B cell (primary cell): Measurements from ENCODE around the gene TBCD. TPM values are rescaled to one million over a fixed set of nuclear protein-coding genes. Genes with fewer than 3 reads are reported as not detected.

ENCODE experiments used
- ATAC-seq: fragments of 200-7000 bp; cut with Tn5 transposase; one replicate; pipeline ENCODE4 v1.10.0; 2021; ENCODE audit warnings: low read depth, mild to moderate bottlenecking, moderate number of reproducible peaks, moderate library complexity
- CTCF ChIA-PET: fragments of 350-600 bp; sonication (Branson Sonifier 250); formaldehyde crosslinking; loops from one replicate; lab custom pipeline; 2021; ENCODE audit warnings: antibody characterized with exemption, inconsistent platforms; lab: Charles Lee
- POLR2A ChIA-PET: fragments of 350-600 bp; sonication (Branson Sonifier 250); formaldehyde crosslinking; loops from one replicate; lab custom pipeline; 2021; ENCODE audit warnings: antibody characterized with exemption; lab: Charles Lee
- DNase-seq: peaks from one replicate; pipeline ENCODE4 v3.0.0; 2013
- H2AFZ ChIP-seq: 2 replicates; pipeline ENCODE4 v1.6.1; 2012; ENCODE audit warnings: mild to moderate bottlenecking, low read depth, low read length; ENCODE audit not compliant: insufficient read depth, poor library complexity, severe bottlenecking
- H3K27ac ChIP-seq, 2 donors: 1 replicate in 1 of 2; 2 replicates in 1 of 2; pipeline ENCODE4 v1.5.1; 2012 to 2013; ENCODE audit warnings: low read length in 2 of 2, mild to moderate bottlenecking in 2 of 2, moderate library complexity in 1 of 2
- H3K27me3 ChIP-seq, 4 experiments: fragments of 200-600 bp in 1 of 4; sonication (generic) in 1 of 4; replicated peaks in 1 of 4; 1 replicate in 2 of 4; 2 replicates in 2 of 4; pipeline versions ENCODE4 v1.6.1 to v1.7.0; 2013 to 2016; ENCODE audit warnings: low read length in 3 of 4, mild to moderate bottlenecking in 2 of 4, mixed read lengths in 1 of 4, moderate library complexity in 1 of 4; ENCODE audit not compliant: insufficient read depth in 4 of 4, control insufficient read depth in 3 of 4; ENCODE audit errors: control extremely low read depth in 1 of 4
- H3K36me3 ChIP-seq, 2 experiments: replicated peaks in 1 of 2; 1 replicate in 1 of 2; 2 replicates in 1 of 2; pipeline versions ENCODE4 v1.6.1 to v1.7.1; 2013; ENCODE audit warnings: low read length in 1 of 2; ENCODE audit not compliant: insufficient read depth in 2 of 2, control insufficient read depth in 1 of 2; ENCODE audit errors: control extremely low read depth in 1 of 2, extremely low read depth in 1 of 2
- H3K4me1 ChIP-seq, 2 donors: fragments of 200-600 bp in 1 of 2; sonication (generic) in 1 of 2; 1 replicate in 1 of 2; 2 replicates in 1 of 2; pipeline versions ENCODE4 v1.5.1 to v1.6.1; 2013 to 2017; ENCODE audit warnings: low read length in 2 of 2; ENCODE audit not compliant: control insufficient read depth in 2 of 2, insufficient read depth in 2 of 2
- H3K4me2 ChIP-seq: replicated peaks from 2 replicates; pipeline ENCODE3; 2012; ENCODE audit warnings: mild to moderate bottlenecking, low read depth, low read length; ENCODE audit not compliant: poor library complexity, severe bottlenecking
- H3K4me3 ChIP-seq, 5 experiments: fragments of 200-600 bp in 1 of 5; sonication (generic) in 1 of 5; 1 replicate in 3 of 5; 2 replicates in 2 of 5; pipeline versions ENCODE4 v1.5.1 to v1.7.0; 2011 to 2016; ENCODE audit warnings: low read length in 4 of 5, mild to moderate bottlenecking in 4 of 5, low read depth in 2 of 5, control low read depth in 1 of 5, moderate library complexity in 1 of 5; ENCODE audit not compliant: insufficient read depth in 1 of 5; ENCODE audit errors: control extremely low read depth in 1 of 5, extremely low read depth in 1 of 5
- H3K79me2 ChIP-seq: fragments of 200-600 bp; sonication (generic); one replicate; pipeline ENCODE4 v1.6.0; 2016; ENCODE audit warnings: low read length; ENCODE audit not compliant: control insufficient read depth, insufficient read depth
- H3K9ac ChIP-seq: fragments of 200-600 bp; sonication (generic); 2 replicates; pipeline ENCODE4 v1.6.1; 2017; ENCODE audit warnings: mild to moderate bottlenecking, low read length, moderate library complexity
- H3K9me3 ChIP-seq, 3 donors: one replicate each; pipeline versions ENCODE4 v1.6.1 to v1.7.1; 2013; ENCODE audit warnings: low read length in 2 of 3; ENCODE audit not compliant: control insufficient read depth in 2 of 3, insufficient read depth in 1 of 3; ENCODE audit errors: control extremely low read depth in 1 of 3
- H4K20me1 ChIP-seq: 2 replicates; pipeline ENCODE4 v1.6.0; 2012; ENCODE audit warnings: mild to moderate bottlenecking, low read length; ENCODE audit not compliant: insufficient read depth, control insufficient read depth, poor library complexity, severe bottlenecking
- H3K27ac Mint-ChIP-seq: one replicate; pipeline ENCODE4 v1.8.0; 2021; ENCODE audit warnings: mixed read lengths
- H3K27me3 Mint-ChIP-seq: one replicate; pipeline ENCODE4 v1.8.0; 2021; ENCODE audit warnings: mixed read lengths
- H3K4me1 Mint-ChIP-seq: one replicate; pipeline ENCODE4 v1.8.0; 2021; ENCODE audit warnings: mixed read lengths
- H3K4me3 Mint-ChIP-seq: one replicate; pipeline ENCODE4 v1.8.0; 2021; ENCODE audit warnings: mixed read lengths
- H3K9me3 Mint-ChIP-seq: one replicate; pipeline ENCODE4 v1.8.0; 2022; ENCODE audit warnings: mixed read lengths; ENCODE audit not compliant: insufficient read depth
- EZH2 ChIP-seq: IDR thresholded peaks from 2 replicates; pipeline ENCODE4 v1.6.1; 2012; ENCODE audit warnings: borderline replicate concordance, low read depth, mild to moderate bottlenecking, moderate library complexity, low read length; ENCODE audit not compliant: insufficient read depth, poor library complexity, severe bottlenecking
- WGBS: methylation state at CpG from one replicate; pipeline ENCODE4 v1.1.5; 2013; ENCODE audit warnings: missing lambda C conversion rate; ENCODE audit not compliant: insufficient coverage; 5-methylcytosine and 5-hydroxymethylcytosine counted together
- intact Hi-C: fragments of 100-400 bp; cut with micrococcal nuclease; formaldehyde crosslinking; loops from one replicate; pipeline ENCODE4 v1.10.0; 2022
- polyA plus RNA-seq: library from polyadenylated mRNA; depleted of rRNA; stranded (reverse); fragments of >200 nt; gene quantifications from 2 replicates; pipeline ENCODE4 v1.2.3, GENCODE V29; 2012
- total RNA-seq, 2 donors: library from RNA; stranded (reverse); fragments of 120-200 nt in 1 of 2; gene quantifications; 1 replicate in 1 of 2; 2 replicates in 1 of 2; pipeline versions ENCODE4 v1.2.3 to v1.2.4, GENCODE V29; 2013 to 2022
- TF ChIP-seq, protein P1 (sequence below): fragments of 200-600 bp; IDR thresholded peaks from one replicate; pipeline ENCODE4 v1.8.0; 2022; ENCODE audit warnings: antibody characterized with exemption, mild to moderate bottlenecking

Gene TBCD
- total and polyA plus RNA-seq, 2 donors (not counting 1 experiment from before 2014, with no cell fraction given), result 60.8 to 101 TPM

DNA sequence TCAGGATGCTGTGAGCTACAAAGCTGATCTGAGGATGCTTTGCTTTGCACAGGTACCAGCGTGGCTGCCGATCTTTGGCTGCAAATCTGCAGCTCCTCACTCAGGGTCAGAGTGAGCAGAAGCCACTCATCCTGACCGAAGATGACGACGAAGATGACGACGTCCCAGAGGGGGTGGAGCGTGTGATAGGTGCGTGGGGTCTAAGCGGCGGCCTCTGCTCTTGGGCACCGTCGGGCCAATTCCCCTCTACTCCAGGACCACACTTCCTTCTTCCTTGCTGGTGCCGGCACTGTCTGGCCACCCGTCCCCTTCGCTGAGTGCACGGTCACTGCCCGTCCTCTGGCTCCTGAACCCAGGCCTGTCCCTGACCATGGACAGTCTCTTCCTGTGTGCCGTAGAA lies 54.0 kb downstream of the TBCD start:
- ATAC-seq, result no peak
- CTCF ChIA-PET, result interaction anchor here (1.8 kb wide), 1 partner anchor 24 kb away, joined by 6 read pairs; no protein-coding TSS in a partner anchor
- WGBS, result 91% methylated on average over 19 of the region's 19 CpGs

DNA sequence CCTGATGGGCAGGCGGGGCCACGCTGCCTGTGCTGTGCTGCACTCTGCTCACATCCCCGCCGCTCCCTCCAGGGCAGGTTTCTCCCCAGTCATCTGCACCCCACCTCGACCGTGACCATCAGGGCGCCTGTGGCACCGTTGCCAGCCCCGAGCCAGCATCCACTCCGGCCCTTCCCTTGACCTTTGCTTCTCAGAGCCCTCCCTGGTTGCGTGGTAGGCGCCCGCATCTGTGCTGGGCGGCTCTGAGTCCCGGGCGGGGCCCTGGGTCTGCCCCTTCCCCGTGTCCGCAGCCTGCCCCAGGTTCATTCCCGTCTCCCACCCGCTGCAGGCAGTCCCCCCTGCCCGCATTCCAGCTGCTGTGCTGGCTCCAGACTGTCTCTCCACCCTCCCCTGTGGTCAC lies 54.8 kb downstream of the TBCD start:
- DNase-seq (no peak), ATAC-seq (no peak)
- H3K4me1 ChIP-seq, result no peaks in the 10 kb centered on the region
- no peak overlapping the region for H3K4me2 ChIP-seq
- no peak overlapping the region for H3K9ac ChIP-seq
- H2AFZ ChIP-seq, result no peak overlapping the region
- H4K20me1 ChIP-seq, result peaks cover 23% of the 10 kb centered on the region
- intact Hi-C loops, result no loop called here
- CTCF ChIA-PET, result interaction anchor here (0.7 to 1.8 kb wide), 2 partner anchors 10 to 25 kb away, joined by 4 to 6 read pairs; no protein-coding TSS in a partner anchor
- POLR2A ChIA-PET, result interaction anchor here (0.6 kb wide), 1 partner anchor 34 kb away, joined by 5 read pairs; no protein-coding TSS in a partner anchor
- WGBS, result 99% methylated on average over 21 of the region's 21 CpGs
- Mint-ChIP-seq H3K27me3 (no peaks in the 10 kb centered on the region), H3K4me1 (no peaks in the 10 kb centered on the region), H3K27ac (no peak overlapping the region), H3K4me3 (no peak overlapping the region), H3K9me3 (no peaks in the 10 kb centered on the region)
- TF ChIP-seq, protein P1, sequence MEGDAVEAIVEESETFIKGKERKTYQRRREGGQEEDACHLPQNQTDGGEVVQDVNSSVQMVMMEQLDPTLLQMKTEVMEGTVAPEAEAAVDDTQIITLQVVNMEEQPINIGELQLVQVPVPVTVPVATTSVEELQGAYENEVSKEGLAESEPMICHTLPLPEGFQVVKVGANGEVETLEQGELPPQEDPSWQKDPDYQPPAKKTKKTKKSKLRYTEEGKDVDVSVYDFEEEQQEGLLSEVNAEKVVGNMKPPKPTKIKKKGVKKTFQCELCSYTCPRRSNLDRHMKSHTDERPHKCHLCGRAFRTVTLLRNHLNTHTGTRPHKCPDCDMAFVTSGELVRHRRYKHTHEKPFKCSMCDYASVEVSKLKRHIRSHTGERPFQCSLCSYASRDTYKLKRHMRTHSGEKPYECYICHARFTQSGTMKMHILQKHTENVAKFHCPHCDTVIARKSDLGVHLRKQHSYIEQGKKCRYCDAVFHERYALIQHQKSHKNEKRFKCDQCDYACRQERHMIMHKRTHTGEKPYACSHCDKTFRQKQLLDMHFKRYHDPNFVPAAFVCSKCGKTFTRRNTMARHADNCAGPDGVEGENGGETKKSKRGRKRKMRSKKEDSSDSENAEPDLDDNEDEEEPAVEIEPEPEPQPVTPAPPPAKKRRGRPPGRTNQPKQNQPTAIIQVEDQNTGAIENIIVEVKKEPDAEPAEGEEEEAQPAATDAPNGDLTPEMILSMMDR, result no peak
- TF ChIP-seq EZH2, result no peak
- H3K36me3 ChIP-seq, result peaks cover 0 to 16% of the 10 kb centered on the region in 2 experiments
- no peak overlapping the region for H3K4me3 ChIP-seq
- H3K9me3 ChIP-seq, result no peaks in the 10 kb centered on the region
- H3K79me2 ChIP-seq, result peaks cover 24% of the 10 kb centered on the region
- no peak overlapping the region for H3K27ac ChIP-seq
- no peaks in the 10 kb centered on the region for H3K27me3 ChIP-seq

More for the DNA sequence above, 54.0 kb downstream of the TBCD start:
- peaks cover 23% of the 10 kb centered on the region for H4K20me1 ChIP-seq
- Mint-ChIP-seq H3K4me1 (no peaks in the 10 kb centered on the region), H3K27ac (no peak overlapping the region), H3K27me3 (no peaks in the 10 kb centered on the region), H3K9me3 (no peaks in the 10 kb centered on the region), H3K4me3 (no peak overlapping the region)
- TF ChIP-seq EZH2, result no peak
- TF ChIP-seq, protein P1, result no peak
- DNase-seq, result no peak
- H3K36me3 ChIP-seq, result peaks cover 0 to 15% of the 10 kb centered on the region in 2 experiments
- H3K4me3 ChIP-seq, result no peak overlapping the region
- no peaks in the 10 kb centered on the region for H3K27me3 ChIP-seq
- no peak overlapping the region for H3K4me2 ChIP-seq
- intact Hi-C loops, result no loop called here
- no peaks in the 10 kb centered on the region for H3K9me3 ChIP-seq
- H3K27ac ChIP-seq, result no peak overlapping the region
- H3K79me2 ChIP-seq, result peaks cover 24% of the 10 kb centered on the region
- no peaks in the 10 kb centered on the region for H3K4me1 ChIP-seq
- no peak overlapping the region for H2AFZ ChIP-seq
- H3K9ac ChIP-seq, result no peak overlapping the region
- POLR2A ChIA-PET, result interaction anchor here (0.6 kb wide), 1 partner anchor 35 kb away, joined by 5 read pairs; no protein-coding TSS in a partner anchor
